ENCODE results near the gene LRFN4.
A peak's percentile ranks its signal among the peaks of the same experiment; 100 is the strongest.

Gene LRFN4

DNA sequence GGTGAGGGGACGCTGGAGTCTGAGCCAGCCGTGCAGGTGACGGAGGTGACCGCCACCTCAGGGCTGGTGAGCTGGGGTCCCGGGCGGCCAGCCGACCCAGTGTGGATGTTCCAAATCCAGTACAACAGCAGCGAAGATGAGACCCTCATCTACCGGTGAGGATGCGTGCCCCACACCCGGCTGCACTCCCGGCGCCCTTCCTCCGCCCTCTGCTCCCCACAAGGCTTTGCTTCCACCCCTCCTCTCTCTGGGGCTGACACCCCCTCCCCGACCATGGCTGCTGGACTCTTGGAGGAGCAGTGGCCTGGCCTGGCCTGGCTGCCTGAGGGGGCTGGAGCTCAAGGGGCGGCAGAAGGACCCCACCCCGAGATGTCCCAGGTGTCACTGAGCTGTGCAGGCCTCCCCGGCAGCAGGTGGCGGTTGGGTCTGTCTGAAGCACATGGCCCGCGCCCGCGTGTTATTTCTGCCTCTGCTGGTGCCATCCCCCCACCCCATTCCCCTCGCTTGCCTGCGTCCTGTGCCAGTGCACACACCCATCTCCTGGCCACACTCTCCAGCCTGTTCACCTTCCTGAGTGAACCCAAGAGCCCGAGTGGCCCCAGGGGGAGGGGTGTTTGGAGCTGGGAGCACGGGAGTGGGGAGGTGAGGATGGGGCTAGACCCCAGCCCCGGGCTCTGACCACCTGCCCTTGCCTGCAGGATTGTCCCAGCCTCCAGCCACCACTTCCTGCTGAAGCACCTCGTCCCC is 2.2 kb downstream of the LRFN4 start:
- DNase-seq, result no peak

DNA sequence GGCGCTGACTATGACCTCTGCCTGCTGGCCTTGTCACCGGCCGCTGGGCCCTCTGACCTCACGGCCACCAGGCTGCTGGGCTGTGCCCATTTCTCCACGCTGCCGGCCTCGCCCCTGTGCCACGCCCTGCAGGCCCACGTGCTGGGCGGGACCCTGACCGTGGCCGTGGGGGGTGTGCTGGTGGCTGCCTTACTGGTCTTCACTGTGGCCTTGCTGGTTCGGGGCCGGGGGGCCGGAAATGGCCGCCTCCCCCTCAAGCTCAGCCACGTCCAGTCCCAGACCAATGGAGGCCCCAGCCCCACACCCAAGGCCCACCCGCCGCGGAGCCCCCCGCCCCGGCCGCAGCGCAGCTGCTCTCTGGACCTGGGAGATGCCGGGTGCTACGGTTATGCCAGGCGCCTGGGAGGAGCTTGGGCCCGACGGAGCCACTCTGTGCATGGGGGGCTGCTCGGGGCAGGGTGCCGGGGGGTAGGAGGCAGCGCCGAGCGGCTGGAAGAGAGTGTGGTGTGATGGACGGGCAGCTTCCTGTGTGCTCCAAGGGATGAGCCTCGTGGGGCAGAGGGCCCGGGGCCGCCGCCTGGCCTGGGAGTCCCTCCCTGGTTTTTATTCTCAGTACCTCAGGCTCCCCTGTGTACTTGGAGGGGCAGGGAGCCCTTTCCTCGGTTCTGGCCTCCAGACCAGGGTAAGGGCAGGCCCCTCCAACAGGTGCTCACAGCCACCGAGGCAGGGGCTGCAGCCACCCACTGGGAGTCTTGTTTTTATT is 3.0 kb downstream of the LRFN4 start:
- no peak for DNase-seq

DNA sequence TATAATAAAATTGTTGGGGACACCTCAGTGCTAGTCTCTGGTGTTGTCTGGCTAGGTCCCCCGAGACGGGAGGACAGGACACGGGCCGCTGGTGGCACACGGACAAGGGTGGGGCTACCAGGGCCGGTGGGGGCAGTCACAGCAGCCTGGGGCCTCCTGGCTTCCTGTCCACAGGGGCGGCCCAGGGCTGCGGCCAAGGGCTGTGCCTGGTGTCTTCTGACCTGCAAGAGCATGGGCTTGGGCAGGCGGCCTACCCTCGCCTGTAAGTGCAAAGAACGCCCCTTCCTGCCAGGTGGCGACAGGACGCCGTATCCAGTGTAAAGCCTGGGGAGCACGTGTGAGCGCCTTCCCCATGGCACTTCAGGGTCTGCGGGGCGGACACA is 3.6 kb downstream of the LRFN4 start:
- no peak for DNase-seq

- no peak for DNase-seq
Measured at GRCh38 chr11:66861038-66861773, 4.3 kb downstream of the LRFN4 start.

GRCh38 chr11:66861774-66862558 is 5.1 kb downstream of the LRFN4 start:
- DNase-seq, result no peak

GRCh38 chr11:66862559-66863037 is 5.7 kb downstream of the LRFN4 start:
- no peak for DNase-seq

GRCh38 chr11:66863428-66864125 is 6.7 kb downstream of the LRFN4 start:
- no peak for DNase-seq

GRCh38 chr11:66864172-66864901 is 7.5 kb downstream of the LRFN4 start:
- no peak for DNase-seq

DNA sequence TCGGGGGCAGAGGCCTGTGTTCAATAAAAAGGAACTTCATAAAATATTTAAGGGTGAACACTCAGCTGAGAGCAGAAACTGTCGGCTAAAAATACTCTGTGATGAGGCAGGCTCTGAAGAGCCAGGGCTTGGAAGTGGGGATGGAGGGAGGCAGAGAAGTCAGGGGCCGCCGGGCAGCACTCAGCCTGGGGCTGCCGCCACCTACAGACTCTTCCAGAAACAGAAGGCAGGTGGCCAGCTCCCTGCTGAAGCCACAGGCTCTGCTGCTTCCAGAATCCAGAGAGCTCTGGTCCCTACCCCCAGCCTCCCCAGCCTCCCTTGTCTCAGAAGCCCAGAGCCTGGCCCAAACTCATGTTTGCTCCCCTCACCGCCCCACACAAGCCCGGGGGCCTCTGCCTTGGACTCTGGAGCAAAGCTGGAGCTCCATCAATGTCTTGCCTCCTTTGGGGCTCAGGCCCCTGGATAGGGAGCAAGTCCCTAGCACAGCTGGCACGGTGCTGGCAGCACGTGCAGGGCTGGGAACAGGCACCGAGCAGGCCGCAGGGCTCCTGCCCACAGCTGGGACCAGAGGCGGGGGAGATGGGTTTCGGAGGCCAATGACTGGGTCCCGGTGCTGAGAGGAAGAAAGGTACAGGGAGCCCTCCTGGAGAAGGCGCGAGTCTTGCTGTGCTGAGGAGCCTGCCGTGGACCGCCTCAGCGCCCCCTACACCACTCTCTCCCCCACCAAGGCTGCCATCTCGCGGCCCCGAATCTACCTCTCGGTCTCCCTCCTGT is 8.2 kb downstream of the LRFN4 start:
- no peak for DNase-seq

- no peak for DNase-seq
Measured at GRCh38 chr11:66866007-66866406, 9.1 kb downstream of the LRFN4 start.

DNA sequence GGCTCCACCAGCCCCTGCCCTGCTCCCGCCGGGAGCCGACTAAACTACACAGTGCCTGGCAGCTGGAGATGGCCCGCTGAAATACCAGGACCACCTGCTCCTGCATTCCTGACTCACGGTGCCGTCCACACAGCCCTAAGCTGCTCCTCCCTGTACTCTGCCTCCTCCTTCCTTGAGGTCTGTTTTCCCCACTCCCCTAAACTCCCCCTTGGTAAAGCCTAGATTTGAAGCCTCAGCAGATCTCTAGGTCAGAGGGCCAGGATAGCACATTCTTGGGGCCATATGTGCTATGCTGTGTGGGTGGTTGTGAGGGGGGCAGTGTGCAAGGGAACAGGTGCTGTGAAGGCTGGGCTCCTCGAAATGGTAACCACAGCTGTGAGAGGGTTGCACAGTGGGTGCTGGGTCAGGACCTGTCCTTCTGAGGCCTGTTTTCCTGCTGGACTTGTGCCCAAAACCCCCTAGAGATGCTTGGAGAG is 9.7 kb downstream of the LRFN4 start:
- no peak for DNase-seq

DNA sequence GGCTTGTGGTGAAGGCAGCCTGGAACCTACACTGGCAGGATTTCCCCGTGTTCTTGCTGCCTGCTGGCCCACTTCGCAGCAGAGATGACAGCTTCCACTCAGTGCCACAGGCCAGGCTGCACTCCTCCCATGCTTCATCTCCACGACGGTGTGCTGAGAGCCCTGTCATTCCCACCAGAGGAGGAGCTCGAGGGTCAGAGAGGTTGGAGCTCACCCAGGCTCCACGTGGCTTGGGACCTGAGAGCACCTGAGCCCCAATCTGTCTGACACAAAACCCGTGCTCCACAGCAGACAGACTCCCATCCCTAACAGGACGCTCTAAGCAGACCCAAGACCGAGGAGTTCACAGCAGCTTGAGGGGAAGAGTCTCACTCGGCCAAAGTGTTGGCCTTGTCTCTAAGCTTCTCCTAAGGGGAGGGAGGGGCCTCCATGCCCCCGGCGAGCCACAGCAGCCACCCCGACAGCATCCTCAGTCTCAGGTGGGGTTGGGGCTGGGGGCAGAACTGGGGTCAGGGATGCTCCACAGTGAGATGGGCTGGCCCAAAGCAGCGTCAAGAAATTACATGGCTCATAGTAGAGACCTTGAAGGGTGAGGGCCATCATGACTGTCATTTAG is 10.7 kb downstream of the LRFN4 start:
- DNase-seq, result no peak

DNA sequence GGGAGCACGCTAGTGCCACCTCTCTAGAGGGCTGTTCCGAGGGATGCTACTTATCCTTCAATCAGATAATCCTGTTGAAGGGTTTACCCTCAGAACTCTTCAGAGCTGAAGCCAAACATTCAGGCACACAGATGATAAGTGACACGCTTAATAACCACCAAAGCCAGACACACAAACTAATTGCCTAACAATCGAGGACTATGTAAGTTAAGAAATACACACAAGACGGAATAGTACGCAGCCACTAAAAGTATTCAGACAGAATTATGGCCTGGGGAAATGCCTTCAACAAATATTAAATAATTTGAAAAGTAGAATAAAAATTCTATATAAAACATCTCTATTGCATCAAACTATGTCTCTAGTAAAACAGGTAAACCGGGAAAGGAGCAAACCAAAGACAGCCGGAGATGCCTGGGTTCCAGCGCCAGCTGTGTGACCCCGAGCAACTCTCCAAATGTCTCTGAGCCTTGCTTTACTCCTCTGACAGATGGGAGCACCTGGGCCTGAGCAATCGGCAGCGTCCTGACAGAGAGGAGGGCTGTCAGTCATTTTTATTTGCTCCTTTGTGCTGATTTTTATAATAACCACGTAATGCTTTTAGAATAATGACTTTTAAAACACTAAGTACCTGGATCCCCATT is 11.3 kb downstream of the LRFN4 start:
- no peak for DNase-seq

DNA sequence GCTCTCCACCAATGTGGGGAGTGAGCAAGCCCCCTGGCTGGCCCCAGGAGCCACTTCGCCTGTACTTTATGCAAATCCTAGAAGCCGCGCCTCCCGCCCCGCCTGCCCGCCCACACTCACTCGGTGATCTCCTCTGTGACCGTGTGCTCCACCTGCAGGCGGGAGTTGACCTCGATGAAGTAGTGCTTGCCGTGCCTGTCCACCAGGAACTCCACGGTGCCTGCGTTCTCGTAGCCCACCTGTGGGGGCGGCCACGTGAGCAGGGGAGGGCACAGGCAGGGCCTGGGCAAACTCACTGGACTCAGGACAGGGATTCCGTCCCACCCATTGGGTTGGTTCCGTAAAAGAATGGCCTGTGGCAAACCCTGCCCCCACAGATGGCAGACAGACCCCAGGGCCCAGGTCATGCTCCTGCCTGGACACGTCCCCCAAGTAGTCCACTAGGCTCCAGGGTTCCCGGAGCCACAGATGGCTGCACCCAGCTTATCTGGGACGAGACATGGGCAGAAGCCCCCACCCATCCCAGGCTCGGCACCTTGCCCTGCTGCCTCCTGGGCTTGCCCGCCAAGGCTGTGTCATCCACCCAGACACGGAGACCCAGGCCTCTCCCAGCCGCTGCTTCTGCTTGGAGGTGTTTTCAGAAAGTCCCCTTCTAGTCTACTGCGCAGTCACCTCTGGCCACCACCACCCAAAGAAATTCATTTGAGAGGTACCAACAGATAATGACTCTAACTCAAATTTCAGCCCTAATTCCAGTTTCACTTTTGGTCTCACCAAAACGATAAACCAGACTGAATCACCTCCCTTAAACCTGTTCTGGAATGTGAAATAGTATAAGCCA is 12.1 kb downstream of the LRFN4 start:
- peak; percentile 69 for DNase-seq

- no peak for DNase-seq
Measured at GRCh38 chr11:66869567-66869870, 12.7 kb downstream of the LRFN4 start.

DNA sequence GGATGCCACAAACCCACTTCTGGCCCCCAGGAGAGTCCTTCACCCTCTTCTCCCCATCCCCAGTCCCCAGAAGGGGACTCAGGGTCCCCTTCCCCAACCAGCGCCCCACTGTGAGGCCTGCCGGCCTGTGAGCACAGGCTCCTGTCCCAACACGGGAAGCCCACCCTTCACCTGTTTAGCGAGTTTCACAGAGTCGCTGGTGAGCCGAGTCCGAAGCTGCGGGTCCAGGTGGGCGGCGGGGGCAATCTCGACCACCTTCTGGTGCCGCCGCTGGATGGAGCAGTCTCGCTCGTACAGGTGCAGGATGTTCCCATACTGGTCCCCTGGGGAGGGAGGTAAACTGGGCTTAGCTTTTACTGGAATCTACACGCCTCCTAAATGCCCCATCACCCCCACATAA is 13.3 kb downstream of the LRFN4 start:
- no peak for DNase-seq

DNA sequence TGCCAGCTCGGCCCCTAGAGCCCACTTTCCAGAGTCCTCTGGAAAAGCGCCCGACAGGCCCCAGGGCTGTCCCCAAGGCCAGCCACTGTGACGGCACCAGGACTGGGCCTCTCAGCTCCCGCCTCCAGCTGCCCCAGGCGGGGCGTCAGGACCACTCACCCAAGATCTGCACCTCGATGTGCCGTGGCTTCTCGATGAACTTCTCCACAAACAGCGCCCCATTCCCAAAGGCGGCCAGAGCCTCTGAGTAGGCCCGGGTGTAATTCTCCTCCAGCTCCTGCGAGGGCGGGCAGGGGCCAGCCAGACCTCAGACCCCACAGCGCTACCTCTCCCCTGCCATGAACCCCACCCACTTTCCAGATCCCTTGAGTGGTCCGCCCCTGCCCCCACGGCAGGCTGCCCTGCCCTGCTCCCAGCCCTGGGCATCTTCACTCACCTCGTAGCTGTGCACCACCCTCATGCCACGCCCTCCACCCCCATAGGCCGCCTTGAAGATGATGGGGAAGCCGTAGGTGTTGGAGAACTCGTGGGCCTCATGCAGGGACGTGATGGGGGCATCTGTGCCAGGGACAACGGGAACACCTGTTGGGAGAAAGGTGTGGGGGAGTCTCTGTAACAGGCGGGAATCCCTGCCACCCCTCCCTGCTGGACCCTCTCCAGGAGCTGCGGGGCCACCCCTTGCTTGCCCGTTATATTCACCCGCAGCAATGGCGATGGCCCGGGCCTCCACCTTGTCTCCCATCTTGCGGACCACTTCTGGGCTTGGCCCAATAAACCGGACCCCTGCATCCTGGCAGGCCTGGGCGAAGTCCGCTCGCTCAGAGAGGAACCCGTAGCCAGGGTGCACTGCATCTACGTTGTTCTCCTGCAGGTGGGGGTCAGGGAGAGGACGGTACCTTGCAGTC is 14.0 kb downstream of the LRFN4 start:
- no peak for DNase-seq

GRCh38 chr11:66871521-66871901 is 14.6 kb downstream of the LRFN4 start:
- DNase-seq, result no peak
